Tibial nerve (tissue), 3 donors: ENCODE measurements around the gene MRPS18C.

Experiments
- CTCF ChIP-seq, 5 experiments: fragments of 200-600 bp in 3 of 5; fragments of 450-650 bp in 2 of 5; sonication (generic) in 3 of 5; IDR thresholded peaks; one replicate each; pipeline ENCODE4 v1.5.1; 2016 to 2019; ENCODE audit warnings: antibody characterized with exemption in 5 of 5, mild to moderate bottlenecking in 3 of 5, moderate library complexity in 2 of 5
- POLR2A ChIP-seq, 2 donors: fragments of 450-650 bp; IDR thresholded peaks; one replicate each; pipeline ENCODE4 v1.6.1; 2017; ENCODE audit warnings: antibody characterized with exemption in 2 of 2, mild to moderate bottlenecking in 2 of 2, moderate library complexity in 2 of 2

- TF ChIP-seq CTCF (IDR thresholded peaks at IDR 0.05) (no peak), POLR2A (IDR thresholded peaks at IDR 0.05) (no peak)
Measured at GRCh38 chr4:83438719-83439118, 17.1 kb upstream of the MRPS18C start.
